HepG2 (cell line): ENCODE data around the gene ANKRD29. TPM values are rescaled to one million over a fixed set of nuclear protein-coding genes. Genes with fewer than 3 reads are reported as not detected.

ENCODE experiments used
- ARID3A ChIP-seq: IDR thresholded peaks from 2 replicates; pipeline ENCODE4 v1.6.1; 2012; ENCODE audit warnings: low read depth, low read length, improper control_type of control experiment
- CBX1 ChIP-seq: IDR thresholded peaks from one replicate; pipeline ENCODE4 v1.6.1; 2016; ENCODE audit warnings: antibody characterized with exemption, low read depth
- HDAC2 ChIP-seq: sonication (generic); formaldehyde crosslinking; IDR thresholded peaks from 2 replicates; pipeline ENCODE4 v1.4.0; 2020; ENCODE audit warnings: missing genetic modification reagents
- HHEX ChIP-seq: IDR thresholded peaks from 2 replicates; pipeline ENCODE4 v1.6.1; 2016; ENCODE audit warnings: control low read depth
- MED8 ChIP-seq: sonication (generic); formaldehyde crosslinking; IDR thresholded peaks from 2 replicates; pipeline ENCODE4 v1.8.1; 2023; ENCODE audit warnings: mild to moderate bottlenecking, missing genetic modification reagents; ENCODE audit not compliant: insufficient replicate concordance
- NCOA2 ChIP-seq: sonication (generic); formaldehyde crosslinking; IDR thresholded peaks from 2 replicates; pipeline ENCODE4 v1.8.0; 2022; ENCODE audit warnings: inconsistent platforms
- NR1H2 ChIP-seq: sonication (generic); formaldehyde crosslinking; IDR thresholded peaks from 2 replicates; pipeline ENCODE4 v1.8.1; 2022; ENCODE audit warnings: low read depth, missing genetic modification reagents, borderline replicate concordance
- PPARG ChIP-seq: conservative IDR thresholded peaks from 2 replicates; pipeline ENCODE4 v1.6.1; 2016; ENCODE audit warnings: missing biosample characterization, missing genetic modification reagents
- RFX5 ChIP-seq: IDR thresholded peaks from 2 replicates; pipeline ENCODE4 v1.6.1; 2011; ENCODE audit warnings: low read depth, low read length, improper control_type of control experiment
- SIX1 ChIP-seq: sonication (generic); formaldehyde crosslinking; IDR thresholded peaks from 2 replicates; pipeline ENCODE4 v1.4.0; 2020; ENCODE audit warnings: missing genetic modification reagents, borderline replicate concordance
- SOX6 ChIP-seq, 2 experiments: fragments of 450-650 bp in 1 of 2; sonication (generic) in 1 of 2; formaldehyde crosslinking in 1 of 2; IDR thresholded peaks; 2 replicates each; pipeline versions ENCODE4 v1.4.0 to v1.6.1; 2017 to 2020; ENCODE audit warnings: antibody characterized with exemption in 1 of 2, mild to moderate bottlenecking in 1 of 2, missing genetic modification reagents in 1 of 2
- ZBTB1 ChIP-seq: sonication (generic); formaldehyde crosslinking; IDR thresholded peaks from 2 replicates; pipeline ENCODE4 v1.4.0; 2020; ENCODE audit warnings: missing genetic modification reagents, borderline replicate concordance
- ZEB1 ChIP-seq: IDR thresholded peaks from 2 replicates; pipeline ENCODE4 v1.6.1; 2012; ENCODE audit warnings: mild to moderate bottlenecking, low read depth, inconsistent platforms; ENCODE audit not compliant: insufficient replicate concordance
- ZNF275 ChIP-seq: sonication (generic); formaldehyde crosslinking; IDR thresholded peaks from 2 replicates; pipeline ENCODE4 v1.8.0; 2022; ENCODE audit warnings: missing genetic modification reagents, mild to moderate bottlenecking, inconsistent platforms, borderline replicate concordance
- ZNF512B ChIP-seq: sonication (generic); formaldehyde crosslinking; IDR thresholded peaks from 2 replicates; pipeline ENCODE4 v1.5.1; 2020; ENCODE audit warnings: missing genetic modification reagents, mild to moderate bottlenecking, borderline replicate concordance
- ZSCAN21 ChIP-seq: sonication (generic); formaldehyde crosslinking; IDR thresholded peaks from 2 replicates; pipeline ENCODE4 v1.8.0; 2022; ENCODE audit warnings: mild to moderate bottlenecking, missing genetic modification reagents, moderate library complexity, borderline replicate concordance
- polyA plus RNA-seq, 8 experiments: library from polyadenylated mRNA; depleted of rRNA in 3 of 8; stranded (reverse) in 7 of 8; unstranded in 1 of 8; fragments of >200 nt; fragmentation: Illumina TruSeq in 4 of 8; extraction: Trizol in 4 of 8; gene quantifications; 2 replicates each; pipeline versions ENCODE4 v1.2.1 to v1.2.3, GENCODE V29; 2011 to 2016; ENCODE audit warnings: low read depth in 4 of 8, missing spikeins in 1 of 8, mixed read lengths in 1 of 8; ENCODE audit not compliant: insufficient read depth in 1 of 8
- total RNA-seq, 5 experiments: library from RNA; depleted of rRNA; stranded (reverse); fragments of >200 nt; fragmentation: Illumina TruSeq; extraction: Trizol; gene quantifications; 2 replicates each; pipeline ENCODE4 v1.2.3, GENCODE V29; 2016; ENCODE audit warnings: low read depth in 1 of 5
- TF ChIP-seq, protein P1 (sequence below): sonication (generic); formaldehyde crosslinking; IDR thresholded peaks from 2 replicates; pipeline ENCODE4 v1.8.0; 2022; ENCODE audit warnings: mild to moderate bottlenecking, missing genetic modification reagents, borderline replicate concordance
- TF ChIP-seq, protein P2 (sequence below): sonication (generic); formaldehyde crosslinking; IDR thresholded peaks from 2 replicates; pipeline ENCODE4 v1.5.0; 2020; ENCODE audit warnings: missing genetic modification reagents
- TF ChIP-seq, protein P3 (sequence below): sonication (generic); formaldehyde crosslinking; IDR thresholded peaks from 2 replicates; pipeline ENCODE4 v1.8.0; 2023; ENCODE audit warnings: mild to moderate bottlenecking, missing genetic modification reagents

ANKRD29 gene
- total and polyA plus RNA-seq, 2 of the 13 experiments (the other 11 are each of a cell fraction or from before 2014, with no cell fraction given): not detected

DNA sequence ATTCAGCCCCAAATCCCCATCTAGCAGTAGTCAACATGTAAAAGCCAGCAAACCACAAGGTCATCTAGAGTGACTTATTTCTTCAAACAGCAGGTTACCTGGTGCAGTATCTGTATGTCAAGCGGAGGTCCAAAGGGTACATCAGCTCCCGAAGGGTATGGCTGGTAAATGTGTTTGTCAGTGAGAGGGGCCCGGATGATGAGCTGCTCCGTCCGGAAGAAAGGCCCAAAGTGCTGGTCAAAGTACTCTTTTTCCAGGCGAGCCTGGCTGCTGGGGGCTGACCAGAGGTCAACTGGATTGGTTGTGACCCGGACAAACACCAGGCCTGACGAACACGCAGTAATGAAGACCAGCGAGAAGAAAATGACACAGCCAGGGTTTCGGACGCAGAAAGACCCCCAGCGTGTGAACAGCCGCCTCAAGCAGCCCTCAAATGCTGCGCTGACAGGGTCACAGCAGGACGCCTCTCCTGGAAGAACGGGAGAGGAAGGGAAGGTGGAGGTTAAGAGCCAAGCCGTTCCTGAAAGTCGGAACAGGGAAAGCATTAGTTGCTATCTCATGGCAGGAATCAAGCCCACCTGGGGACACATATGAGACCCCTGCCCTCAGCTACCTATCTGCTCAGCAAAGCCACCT is 106.4 kb downstream of the ANKRD29 start (continued):
- TF ChIP-seq, protein P1, sequence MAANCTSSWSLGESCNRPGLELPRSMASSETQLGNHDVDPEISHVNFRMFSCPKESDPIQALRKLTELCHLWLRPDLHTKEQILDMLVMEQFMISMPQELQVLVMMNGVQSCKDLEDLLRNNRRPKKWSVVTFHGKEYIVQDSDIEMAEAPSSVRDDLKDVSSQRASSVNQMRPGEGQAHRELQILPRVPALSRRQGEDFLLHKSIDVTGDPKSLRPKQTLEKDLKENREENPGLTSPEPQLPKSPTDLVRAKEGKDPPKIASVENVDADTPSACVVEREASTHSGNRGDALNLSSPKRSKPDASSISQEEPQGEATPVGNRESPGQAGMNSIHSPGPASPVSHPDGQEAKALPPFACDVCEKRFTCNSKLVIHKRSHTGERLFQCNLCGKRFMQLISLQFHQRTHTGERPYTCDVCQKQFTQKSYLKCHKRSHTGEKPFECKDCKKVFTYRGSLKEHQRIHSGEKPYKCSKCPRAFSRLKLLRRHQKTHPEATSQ (CRISPR knock-in tag): peak; percentile 53; the same call in 1 of the 2 replicates
- TF ChIP-seq, protein P2, sequence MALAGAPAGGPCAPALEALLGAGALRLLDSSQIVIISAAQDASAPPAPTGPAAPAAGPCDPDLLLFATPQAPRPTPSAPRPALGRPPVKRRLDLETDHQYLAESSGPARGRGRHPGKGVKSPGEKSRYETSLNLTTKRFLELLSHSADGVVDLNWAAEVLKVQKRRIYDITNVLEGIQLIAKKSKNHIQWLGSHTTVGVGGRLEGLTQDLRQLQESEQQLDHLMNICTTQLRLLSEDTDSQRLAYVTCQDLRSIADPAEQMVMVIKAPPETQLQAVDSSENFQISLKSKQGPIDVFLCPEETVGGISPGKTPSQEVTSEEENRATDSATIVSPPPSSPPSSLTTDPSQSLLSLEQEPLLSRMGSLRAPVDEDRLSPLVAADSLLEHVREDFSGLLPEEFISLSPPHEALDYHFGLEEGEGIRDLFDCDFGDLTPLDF: no peak
- no peak for TF ChIP-seq ZBTB1 (CRISPR knock-in tag)
- no peak for TF ChIP-seq CBX1
- TF ChIP-seq HDAC2 (CRISPR knock-in tag): peak; percentile 92
- peak; percentile 78 for TF ChIP-seq PPARG (CRISPR knock-in tag)
- peak; percentile 70; the same call in 1 of the 2 replicates for TF ChIP-seq ZNF512B (CRISPR knock-in tag)
- 0 out of 2 replicates have a peak, but pooled peaks have one; percentile 45 for TF ChIP-seq ZNF275 (CRISPR knock-in tag)
- peak; percentile 89 for TF ChIP-seq ZEB1
- no peak for TF ChIP-seq SOX6 (IDR thresholded peaks at IDR 0.05)
- TF ChIP-seq SOX6 (CRISPR knock-in tag; IDR thresholded peaks at IDR 0.05): peak; percentile 91
- TF ChIP-seq, protein P3, sequence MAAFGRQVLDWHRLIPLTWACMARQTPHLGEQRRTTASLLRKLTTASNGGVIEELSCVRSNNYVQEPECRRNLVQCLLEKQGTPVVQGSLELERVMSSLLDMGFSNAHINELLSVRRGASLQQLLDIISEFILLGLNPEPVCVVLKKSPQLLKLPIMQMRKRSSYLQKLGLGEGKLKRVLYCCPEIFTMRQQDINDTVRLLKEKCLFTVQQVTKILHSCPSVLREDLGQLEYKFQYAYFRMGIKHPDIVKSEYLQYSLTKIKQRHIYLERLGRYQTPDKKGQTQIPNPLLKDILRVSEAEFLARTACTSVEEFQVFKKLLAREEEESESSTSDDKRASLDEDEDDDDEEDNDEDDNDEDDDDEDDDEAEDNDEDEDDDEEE (CRISPR knock-in tag): no peak
- TF ChIP-seq ZSCAN21 (CRISPR knock-in tag): peak; percentile 100
- 0 out of 2 replicates have a peak, but pooled peaks have one; percentile 16 for TF ChIP-seq RFX5
- peak; percentile 61 for TF ChIP-seq ARID3A
- no peak for TF ChIP-seq MED8 (CRISPR knock-in tag)
- TF ChIP-seq NCOA2 (CRISPR knock-in tag): peak; percentile 87
- no peak for TF ChIP-seq HHEX (CRISPR knock-in tag)
- no peak for TF ChIP-seq NR1H2 (CRISPR knock-in tag)
- no peak; the same call in none of the 2 replicates for TF ChIP-seq SIX1 (CRISPR knock-in tag)
